HG02571 (cell line): ENCODE results near the gene SYT2.

Experiments
- ATAC-seq: cut with Tn5 transposase; IDR thresholded peaks from one replicate; pipeline ENCODE4 v1.9.1; 2021; ENCODE audit warnings: mild to moderate bottlenecking, moderate library complexity; ENCODE audit not compliant: unreplicated experiment

The SYT2 gene

GRCh38 chr1:202706851-202707250, 3.4 kb downstream of the SYT2 start:
- ATAC-seq = no peak

GRCh38 chr1:202704601-202705000, 5.7 kb downstream of the SYT2 start:
- ATAC-seq = no peak

- ATAC-seq = no peak
Measured at GRCh38 chr1:202703191-202703590, 7.1 kb downstream of the SYT2 start.

GRCh38 chr1:202702088-202702487, 8.2 kb downstream of the SYT2 start:
- no peak for ATAC-seq

- no peak for ATAC-seq
Measured at GRCh38 chr1:202701200-202701599, 9.1 kb downstream of the SYT2 start.

GRCh38 chr1:202700061-202700460, 10.2 kb downstream of the SYT2 start:
- ATAC-seq = no peak

- no peak for ATAC-seq
Measured at GRCh38 chr1:202698276-202698675, 12.0 kb downstream of the SYT2 start.

- no peak for ATAC-seq
Measured at GRCh38 chr1:202697038-202697437, 13.2 kb downstream of the SYT2 start.

GRCh38 chr1:202694314-202694713, 15.9 kb downstream of the SYT2 start:
- ATAC-seq = no peak

GRCh38 chr1:202692959-202693555, 17.2 kb downstream of the SYT2 start:
- no peak for ATAC-seq

- no peak for ATAC-seq
Measured at GRCh38 chr1:202691816-202692215, 18.4 kb downstream of the SYT2 start.

- no peak for ATAC-seq
Measured at GRCh38 chr1:202689493-202690342, 20.5 kb downstream of the SYT2 start.

GRCh38 chr1:202689082-202689481, 21.2 kb downstream of the SYT2 start:
- no peak for ATAC-seq

- no peak for ATAC-seq
Measured at GRCh38 chr1:202688401-202688800, 21.9 kb downstream of the SYT2 start.

GRCh38 chr1:202687798-202688197, 22.5 kb downstream of the SYT2 start:
- ATAC-seq = no peak

- no peak for ATAC-seq
Measured at GRCh38 chr1:202687370-202687769, 22.9 kb downstream of the SYT2 start.

GRCh38 chr1:202685641-202686040, 24.6 kb downstream of the SYT2 start:
- ATAC-seq = no peak

GRCh38 chr1:202684716-202685115, 25.5 kb downstream of the SYT2 start:
- ATAC-seq = no peak

GRCh38 chr1:202683029-202683428, 27.2 kb downstream of the SYT2 start:
- ATAC-seq = no peak

- ATAC-seq = no peak
Measured at GRCh38 chr1:202682477-202682876, 27.8 kb downstream of the SYT2 start.

- no peak for ATAC-seq
Measured at GRCh38 chr1:202681736-202682420, 28.4 kb downstream of the SYT2 start.
